ENCODE results near the gene SKAP1. TPM values are rescaled to one million over a fixed set of nuclear protein-coding genes. Genes with fewer than 3 reads are reported as not detected.

Gene SKAP1
- total and polyA plus RNA-seq, 2 of the 13 experiments (the other 11 are each of a cell fraction or from before 2014, with no cell fraction given), result 0.21 TPM; not detected in 1

DNA sequence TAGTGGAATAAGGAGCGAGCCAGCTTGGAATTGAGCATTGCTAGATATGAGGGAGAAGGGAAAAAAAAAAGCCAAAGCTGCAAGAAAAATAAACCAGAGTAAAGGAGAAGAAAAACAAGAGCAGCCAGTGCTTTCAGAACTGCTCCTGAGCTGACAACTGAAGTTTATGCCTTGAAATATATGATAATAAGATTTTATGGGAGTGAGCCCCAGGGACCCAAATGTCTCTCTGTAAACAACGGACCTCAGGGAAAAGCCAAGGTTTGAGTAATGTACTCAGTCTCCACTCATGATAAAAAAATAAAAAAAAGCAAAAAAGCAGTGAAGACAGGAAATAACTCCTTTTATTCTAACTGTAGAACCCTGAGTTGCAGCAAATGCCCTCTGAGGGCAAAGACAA lies 189.9 kb downstream of the SKAP1 start:
- Histone ChIP-seq H4K20me1 (ENCODE audit: insufficient read depth, low read length) (no peaks in the 10 kb centered on the region), H3K4me3 (replicated peaks in 1 of 3; ENCODE audit: insufficient read depth in 1 of 3, low read depth in 2 of 3, low read length in 3 of 3) (no peak overlapping the region), H3K4me1 (ENCODE audit: insufficient read depth, low read length) (no peaks in the 10 kb centered on the region), H3K79me2 (ENCODE audit: insufficient read depth, low read length) (no peaks in the 10 kb centered on the region), H2AFZ (ENCODE audit: low read length) (no peak overlapping the region), H3K27ac (ENCODE audit: extremely low read length, insufficient read depth, low read length) (no peak overlapping the region), H3K9me3 (ENCODE audit: low read length) (no peaks in the 10 kb centered on the region), H3K36me3 (replicated peaks in 1 of 2; ENCODE audit: control insufficient read depth in 1 of 2, insufficient read depth in 2 of 2, low read length in 2 of 2) (no peaks in the 10 kb centered on the region), H3K9ac (ENCODE audit: insufficient read depth, low read depth, low read length) (no peak overlapping the region), H3K27me3 (ENCODE audit: control insufficient read depth in 1 of 2, insufficient read depth in 2 of 2, low read length in 2 of 2) (0 out of 5 replicates have a peak, but pooled peaks cover 0 to 4% of the 10 kb centered on the region in 2 experiments), H3K4me2 (ENCODE audit: low read depth, low read length) (no peak overlapping the region)
- no peak for FAIRE-seq
- no TSS peak for BruUV-seq (replicated peaks)
- no peak for ATAC-seq
- ChIA-PET POLR2A (no interaction called here), CTCF (ENCODE audit: low intra/inter-chr PET ratio, low total read pairs) (no interaction called here)
- intact Hi-C loops (cut with micrococcal nuclease; ENCODE audit: unreplicated experiment), result no loop called here
- in situ Hi-C loops (cut with HindIII; ENCODE audit: extremely low pct_ligation_motif_present, low pct_unique_long_range_greater_than_20kb), result no loop called here
- no peak for DNase-seq (ENCODE audit: low spot score)
- TF ChIP-seq, protein P1, sequence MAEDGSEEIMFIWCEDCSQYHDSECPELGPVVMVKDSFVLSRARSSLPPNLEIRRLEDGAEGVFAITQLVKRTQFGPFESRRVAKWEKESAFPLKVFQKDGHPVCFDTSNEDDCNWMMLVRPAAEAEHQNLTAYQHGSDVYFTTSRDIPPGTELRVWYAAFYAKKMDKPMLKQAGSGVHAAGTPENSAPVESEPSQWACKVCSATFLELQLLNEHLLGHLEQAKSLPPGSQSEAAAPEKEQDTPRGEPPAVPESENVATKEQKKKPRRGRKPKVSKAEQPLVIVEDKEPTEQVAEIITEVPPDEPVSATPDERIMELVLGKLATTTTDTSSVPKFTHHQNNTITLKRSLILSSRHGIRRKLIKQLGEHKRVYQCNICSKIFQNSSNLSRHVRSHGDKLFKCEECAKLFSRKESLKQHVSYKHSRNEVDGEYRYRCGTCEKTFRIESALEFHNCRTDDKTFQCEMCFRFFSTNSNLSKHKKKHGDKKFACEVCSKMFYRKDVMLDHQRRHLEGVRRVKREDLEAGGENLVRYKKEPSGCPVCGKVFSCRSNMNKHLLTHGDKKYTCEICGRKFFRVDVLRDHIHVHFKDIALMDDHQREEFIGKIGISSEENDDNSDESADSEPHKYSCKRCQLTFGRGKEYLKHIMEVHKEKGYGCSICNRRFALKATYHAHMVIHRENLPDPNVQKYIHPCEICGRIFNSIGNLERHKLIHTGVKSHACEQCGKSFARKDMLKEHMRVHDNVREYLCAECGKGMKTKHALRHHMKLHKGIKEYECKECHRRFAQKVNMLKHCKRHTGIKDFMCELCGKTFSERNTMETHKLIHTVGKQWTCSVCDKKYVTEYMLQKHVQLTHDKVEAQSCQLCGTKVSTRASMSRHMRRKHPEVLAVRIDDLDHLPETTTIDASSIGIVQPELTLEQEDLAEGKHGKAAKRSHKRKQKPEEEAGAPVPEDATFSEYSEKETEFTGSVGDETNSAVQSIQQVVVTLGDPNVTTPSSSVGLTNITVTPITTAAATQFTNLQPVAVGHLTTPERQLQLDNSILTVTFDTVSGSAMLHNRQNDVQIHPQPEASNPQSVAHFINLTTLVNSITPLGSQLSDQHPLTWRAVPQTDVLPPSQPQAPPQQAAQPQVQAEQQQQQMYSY (CRISPR knock-in tag; IDR thresholded peaks at IDR 0.05), result no peak
- TF ChIP-seq EEA1 (CRISPR knock-in tag; IDR thresholded peaks at IDR 0.05; ENCODE audit: borderline replicate concordance), result no peak
- TF ChIP-seq, protein P2, sequence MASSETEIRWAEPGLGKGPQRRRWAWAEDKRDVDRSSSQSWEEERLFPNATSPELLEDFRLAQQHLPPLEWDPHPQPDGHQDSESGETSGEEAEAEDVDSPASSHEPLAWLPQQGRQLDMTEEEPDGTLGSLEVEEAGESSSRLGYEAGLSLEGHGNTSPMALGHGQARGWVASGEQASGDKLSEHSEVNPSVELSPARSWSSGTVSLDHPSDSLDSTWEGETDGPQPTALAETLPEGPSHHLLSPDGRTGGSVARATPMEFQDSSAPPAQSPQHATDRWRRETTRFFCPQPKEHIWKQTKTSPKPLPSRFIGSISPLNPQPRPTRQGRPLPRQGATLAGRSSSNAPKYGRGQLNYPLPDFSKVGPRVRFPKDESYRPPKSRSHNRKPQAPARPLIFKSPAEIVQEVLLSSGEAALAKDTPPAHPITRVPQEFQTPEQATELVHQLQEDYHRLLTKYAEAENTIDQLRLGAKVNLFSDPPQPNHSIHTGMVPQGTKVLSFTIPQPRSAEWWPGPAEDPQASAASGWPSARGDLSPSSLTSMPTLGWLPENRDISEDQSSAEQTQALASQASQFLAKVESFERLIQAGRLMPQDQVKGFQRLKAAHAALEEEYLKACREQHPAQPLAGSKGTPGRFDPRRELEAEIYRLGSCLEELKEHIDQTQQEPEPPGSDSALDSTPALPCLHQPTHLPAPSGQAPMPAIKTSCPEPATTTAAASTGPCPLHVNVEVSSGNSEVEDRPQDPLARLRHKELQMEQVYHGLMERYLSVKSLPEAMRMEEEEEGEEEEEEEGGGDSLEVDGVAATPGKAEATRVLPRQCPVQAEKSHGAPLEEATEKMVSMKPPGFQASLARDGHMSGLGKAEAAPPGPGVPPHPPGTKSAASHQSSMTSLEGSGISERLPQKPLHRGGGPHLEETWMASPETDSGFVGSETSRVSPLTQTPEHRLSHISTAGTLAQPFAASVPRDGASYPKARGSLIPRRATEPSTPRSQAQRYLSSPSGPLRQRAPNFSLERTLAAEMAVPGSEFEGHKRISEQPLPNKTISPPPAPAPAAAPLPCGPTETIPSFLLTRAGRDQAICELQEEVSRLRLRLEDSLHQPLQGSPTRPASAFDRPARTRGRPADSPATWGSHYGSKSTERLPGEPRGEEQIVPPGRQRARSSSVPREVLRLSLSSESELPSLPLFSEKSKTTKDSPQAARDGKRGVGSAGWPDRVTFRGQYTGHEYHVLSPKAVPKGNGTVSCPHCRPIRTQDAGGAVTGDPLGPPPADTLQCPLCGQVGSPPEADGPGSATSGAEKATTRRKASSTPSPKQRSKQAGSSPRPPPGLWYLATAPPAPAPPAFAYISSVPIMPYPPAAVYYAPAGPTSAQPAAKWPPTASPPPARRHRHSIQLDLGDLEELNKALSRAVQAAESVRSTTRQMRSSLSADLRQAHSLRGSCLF (CRISPR knock-in tag; IDR thresholded peaks at IDR 0.05; ENCODE audit: borderline replicate concordance), result no peak
- WGBS (ENCODE audit: low lambda C conversion rate), result 4% methylated on average over 2 of the region's 2 CpGs

Data from HepG2 (cell line).